HL-60/S4 (cell line): ENCODE results near the gene XRCC6.
"Not testable (repeated sequence)": the region's sequence is repeated elsewhere in the genome, so short reads cannot be mapped to it uniquely, and the experiment has no call there.

Experiments
- in situ Hi-C: fragments of 300-500 bp; cut with MboI; formaldehyde crosslinking; loops from 2 replicates; pipeline ENCODE4 v1.14.3; 2022; ENCODE audit warnings: low sequenced_read_pairs

The XRCC6 gene

DNA sequence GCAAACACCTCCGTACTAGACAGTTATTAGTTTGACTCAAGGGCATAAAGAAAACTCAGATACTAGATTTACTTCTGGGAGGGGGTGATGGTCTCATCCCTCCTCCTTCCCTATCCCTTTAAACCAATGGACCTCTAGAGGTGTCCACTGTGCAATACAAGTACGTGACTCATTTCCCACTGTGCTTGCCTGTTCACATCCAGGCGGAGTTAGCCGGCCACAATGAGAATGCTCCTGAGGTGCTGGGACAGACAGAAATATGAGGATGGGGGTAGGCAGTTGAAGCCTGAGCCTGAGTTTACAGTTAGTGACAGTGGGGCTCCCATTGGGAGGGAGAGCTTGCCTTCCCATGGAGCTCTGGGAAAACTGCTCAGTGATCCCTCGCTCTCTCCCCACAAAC lies 23.0 kb upstream of the XRCC6 start:
- in situ Hi-C loops: loop anchor here (10.0 kb wide), 1 partner anchor 193 kb away; no protein-coding TSS in a partner anchor

DNA sequence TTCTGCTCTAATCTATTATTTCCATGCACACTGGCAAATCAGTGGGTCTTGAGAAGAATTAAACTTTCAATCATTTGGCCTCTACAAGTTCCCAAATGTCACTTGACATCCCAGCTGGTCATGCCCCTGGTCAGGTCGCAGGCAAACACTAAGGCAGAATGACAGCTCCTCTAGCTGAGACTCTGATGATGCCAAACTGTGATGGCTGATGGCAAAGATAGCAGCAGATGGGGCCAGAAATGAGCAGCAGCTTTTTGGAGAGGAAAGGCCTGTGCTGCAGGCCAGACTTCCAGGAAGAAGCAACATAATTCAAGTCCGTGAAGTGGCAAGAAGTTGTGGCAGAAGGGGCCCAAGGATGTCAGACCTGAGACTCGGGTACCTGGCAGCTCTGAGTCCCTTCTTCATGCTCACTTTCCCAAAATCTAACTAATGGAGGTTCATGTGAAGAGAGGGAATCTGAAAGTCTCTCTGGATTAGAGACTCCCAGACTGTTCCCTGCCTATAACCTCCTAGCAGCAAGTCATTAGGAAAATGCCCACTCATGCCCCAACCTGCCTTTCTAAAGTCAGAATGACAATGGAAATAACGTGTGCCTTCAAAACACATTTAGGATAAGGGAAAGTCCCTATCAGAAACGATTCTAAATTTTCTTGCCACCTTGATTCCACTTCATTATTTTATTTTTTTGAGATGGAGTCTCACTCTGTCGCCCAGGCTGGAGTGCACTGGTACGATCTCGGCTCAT lies 22.0 kb upstream of the XRCC6 start:
- in situ Hi-C loops: loop anchor here (10.0 kb wide), 1 partner anchor 194 kb away; no protein-coding TSS in a partner anchor

DNA sequence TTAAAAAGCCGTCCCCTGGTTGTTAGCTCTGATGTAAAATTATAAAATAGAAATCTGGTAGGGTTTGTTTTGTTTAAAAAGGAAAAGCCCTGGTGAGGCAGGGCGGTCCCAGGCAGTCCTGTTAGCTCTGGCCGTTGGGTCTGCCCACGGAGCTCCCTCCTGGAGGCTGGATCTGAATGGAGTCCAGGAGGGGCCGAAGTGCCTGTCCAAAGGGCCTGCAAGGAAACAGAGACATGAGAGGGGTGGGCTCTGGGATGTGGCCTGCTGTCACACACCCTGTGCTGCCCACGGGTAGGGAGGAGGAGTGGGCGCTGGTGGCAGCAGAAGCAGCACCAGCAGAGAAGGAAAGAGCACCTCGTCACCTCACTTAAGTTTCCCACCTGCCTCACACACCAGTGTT lies 20.1 kb upstream of the XRCC6 start:
- in situ Hi-C loops: no loop called here

- in situ Hi-C loops: no loop called here
Observed at GRCh38 chr22:41603873-41604332, 17.2 kb upstream of the XRCC6 start.

- in situ Hi-C loops: no loop called here
Observed at GRCh38 chr22:41608386-41608785, 12.7 kb upstream of the XRCC6 start.

- in situ Hi-C loops: no loop called here
Observed at GRCh38 chr22:41612603-41613306, 8.3 kb upstream of the XRCC6 start.

DNA sequence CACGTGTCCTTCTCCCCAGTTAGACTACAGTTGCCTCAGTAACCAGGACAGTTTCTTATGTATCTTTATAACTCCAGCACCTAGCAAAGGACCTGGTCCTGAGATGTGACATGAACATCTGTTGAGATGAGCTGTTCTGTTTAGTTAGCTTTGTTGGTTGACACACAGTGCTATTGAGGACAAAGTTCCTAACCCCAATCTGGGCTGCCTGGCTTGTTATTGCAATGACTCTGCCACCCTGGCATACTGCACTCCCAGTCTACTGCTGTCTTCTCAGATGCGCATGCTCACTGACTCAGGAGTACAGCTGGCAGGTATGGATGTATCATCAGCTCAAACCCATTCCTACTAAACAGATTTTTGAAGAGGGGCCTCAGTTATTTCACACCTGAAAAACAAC lies 7.6 kb upstream of the XRCC6 start:
- in situ Hi-C loops: no loop called here

GRCh38 chr22:41619979-41620588 lies 1.0 kb upstream of the XRCC6 start:
- in situ Hi-C loops: no loop called here

DNA sequence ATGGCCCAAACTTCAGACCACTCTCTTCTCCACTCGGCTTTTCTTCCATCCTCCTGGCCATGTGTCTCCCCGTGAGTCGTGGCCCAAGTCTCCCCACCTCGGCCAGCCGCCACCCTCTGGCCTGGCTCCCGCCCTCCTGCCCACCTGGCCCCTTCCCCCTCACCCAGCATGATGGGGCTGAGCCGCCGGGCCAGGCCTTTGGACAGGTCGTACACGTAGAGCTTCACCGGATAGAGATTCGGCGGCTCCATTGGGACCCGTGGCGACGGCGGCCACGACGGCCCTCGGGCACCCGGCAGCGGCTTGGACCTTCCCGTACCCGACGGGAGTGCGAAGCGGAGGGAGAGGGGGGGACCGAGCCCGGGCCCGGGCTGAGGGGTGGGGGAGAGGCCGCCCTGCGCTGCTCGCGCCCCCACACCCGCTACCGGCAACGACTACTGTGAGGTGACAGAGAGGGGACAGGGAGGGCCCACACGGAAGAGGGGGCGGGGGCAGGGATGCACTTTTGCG lies 451 bp upstream of the XRCC6 start, which contains the start of gene DESI1:
Gene DESI1, minus strand, starts transcription at position 455 of the 510 bp plus-strand sequence. Its CDS starts 204 bp downstream, at position 251.
- in situ Hi-C loops: no loop called here

- in situ Hi-C loops: no loop called here
Observed at GRCh38 chr22:41621911-41622179, 750 bp downstream of the XRCC6 start.

- in situ Hi-C loops: no loop called here
Observed at GRCh38 chr22:41625577-41625976, 4.5 kb downstream of the XRCC6 start.

DNA sequence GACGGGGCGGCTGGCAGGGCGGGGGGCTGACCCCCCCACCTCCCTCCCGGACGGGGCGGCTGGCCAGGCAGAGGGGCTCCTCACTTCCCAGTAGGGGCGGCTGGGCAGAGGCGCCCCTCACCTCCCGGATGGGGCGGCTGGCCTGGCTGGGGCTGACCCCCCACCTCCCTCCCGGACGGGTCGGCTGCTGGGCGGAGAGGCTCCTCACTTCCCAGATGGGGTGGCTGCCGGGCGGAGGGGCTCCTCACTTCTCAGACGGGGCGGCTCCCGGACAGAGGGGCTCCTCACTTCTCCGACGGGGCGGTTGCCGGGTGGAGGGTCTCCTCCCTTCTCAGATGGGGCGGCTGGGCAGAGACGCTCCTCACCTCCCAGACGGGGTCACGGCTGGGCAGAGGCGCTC lies 10.0 kb downstream of the XRCC6 start:
- in situ Hi-C loops: not testable (repeated sequence)

DNA sequence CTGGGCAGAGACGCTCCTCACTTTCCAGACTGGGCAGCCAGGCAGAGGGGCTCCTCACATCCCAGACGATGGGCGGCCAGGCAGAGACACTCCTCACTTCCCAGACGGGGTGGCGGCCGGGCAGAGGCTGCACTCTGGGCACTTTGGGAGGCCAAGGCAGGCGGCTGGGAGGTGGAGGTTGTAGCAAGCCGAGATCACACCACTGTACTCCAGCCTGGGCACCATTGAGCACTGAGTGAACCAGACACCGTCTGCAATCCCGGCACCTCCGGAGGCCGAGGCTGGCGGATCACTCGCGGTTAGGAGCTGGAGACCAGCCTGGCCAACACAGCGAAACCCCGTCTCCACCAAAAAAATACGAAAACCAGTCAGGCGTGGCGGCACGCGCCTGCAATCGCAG lies 10.5 kb downstream of the XRCC6 start:
- in situ Hi-C loops: not testable (repeated sequence)

- in situ Hi-C loops: not testable (repeated sequence)
Observed at GRCh38 chr22:41634610-41635009, 13.5 kb downstream of the XRCC6 start.

DNA sequence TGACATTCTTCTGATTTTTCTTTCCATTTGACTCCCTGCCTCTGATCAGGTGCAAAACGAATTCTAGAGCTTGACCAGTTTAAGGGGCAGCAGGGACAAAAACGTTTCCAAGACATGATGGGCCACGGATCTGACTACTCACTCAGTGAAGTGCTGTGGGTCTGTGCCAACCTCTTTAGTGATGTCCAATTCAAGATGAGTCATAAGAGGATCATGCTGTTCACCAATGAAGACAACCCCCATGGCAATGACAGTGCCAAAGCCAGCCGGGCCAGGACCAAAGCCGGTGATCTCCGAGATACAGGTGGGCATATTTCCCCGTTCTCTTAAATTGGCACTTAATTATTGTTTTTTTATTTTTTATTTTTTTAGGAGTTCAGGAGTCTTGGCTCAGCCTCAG lies 15.4 kb downstream of the XRCC6 start:
- in situ Hi-C loops: no loop called here

DNA sequence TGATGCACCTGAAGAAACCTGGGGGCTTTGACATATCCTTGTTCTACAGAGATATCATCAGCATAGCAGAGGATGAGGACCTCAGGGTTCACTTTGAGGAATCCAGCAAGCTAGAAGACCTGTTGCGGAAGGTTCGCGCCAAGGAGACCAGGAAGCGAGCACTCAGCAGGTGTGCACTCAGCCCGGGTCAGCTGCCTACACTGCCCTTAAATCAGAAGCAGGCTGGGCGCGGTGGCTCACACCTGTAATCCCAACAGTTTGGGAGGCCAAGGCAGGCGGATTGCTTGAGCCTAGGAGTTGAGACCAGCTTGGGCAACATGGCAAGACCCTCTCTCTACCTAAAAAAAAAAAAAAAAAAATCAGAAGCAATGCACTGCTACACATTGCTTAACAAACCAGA lies 16.5 kb downstream of the XRCC6 start:
- in situ Hi-C loops: not testable (repeated sequence)

GRCh38 chr22:41638124-41638523 lies 17.0 kb downstream of the XRCC6 start:
- in situ Hi-C loops: no loop called here

GRCh38 chr22:41638748-41639147 lies 17.7 kb downstream of the XRCC6 start:
- in situ Hi-C loops: no loop called here

GRCh38 chr22:41641854-41642253 lies 20.8 kb downstream of the XRCC6 start:
- in situ Hi-C loops: no loop called here

DNA sequence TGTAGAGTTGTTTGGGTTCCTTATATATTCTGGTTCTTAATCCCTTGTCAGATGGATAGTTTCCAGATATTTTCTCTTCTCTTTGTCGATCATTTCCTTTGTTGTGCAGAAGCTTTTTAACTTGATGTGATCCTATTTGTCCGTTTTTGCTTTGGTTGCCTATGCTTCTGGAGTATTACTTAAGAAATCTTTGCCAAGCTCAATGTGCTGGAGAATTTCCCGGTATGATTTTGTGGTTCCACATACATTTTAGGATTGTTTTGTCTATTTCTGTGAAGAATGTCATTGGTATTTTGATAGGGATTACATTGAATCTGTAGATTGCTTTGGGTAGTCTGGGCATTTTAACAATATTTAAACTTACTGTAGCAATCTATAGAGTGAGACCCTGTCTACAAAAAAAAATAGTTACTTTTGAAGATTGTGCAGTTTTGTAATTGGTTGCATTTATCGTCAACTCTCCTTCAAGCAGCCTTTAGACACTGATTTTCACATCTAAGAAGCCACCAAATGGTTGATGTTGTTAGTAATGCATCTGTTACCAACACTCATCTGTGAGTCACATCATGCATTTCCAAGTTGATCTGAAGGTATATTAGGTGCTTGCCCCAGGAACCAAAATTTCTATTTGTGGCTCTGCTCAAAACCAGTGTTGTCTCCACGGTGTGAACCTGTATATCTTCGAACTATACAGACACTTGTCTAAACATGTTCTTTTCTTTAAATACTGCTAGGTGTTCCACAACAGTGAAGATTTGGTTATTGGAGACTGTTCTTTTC lies 21.4 kb downstream of the XRCC6 start:
- in situ Hi-C loops: no loop called here

- in situ Hi-C loops: no loop called here
Observed at GRCh38 chr22:41647771-41648170, 26.7 kb downstream of the XRCC6 start.
